Dermis microvascular lymphatic vessel endothelial cell (primary cell): Measurements from ENCODE around the gene MYO1H. TPM values are rescaled to one million over a fixed set of nuclear protein-coding genes. Genes with fewer than 3 reads are reported as not detected.
A peak's percentile ranks its signal among the peaks of the same experiment; 100 is the strongest.
"Not testable (repeated sequence)": the region's sequence is repeated elsewhere in the genome, so short reads cannot be mapped to it uniquely, and the experiment has no call there.

Source experiments
- DNase-seq, 2 donors: peaks; one replicate each; pipeline versions ENCODE4 v3.0.0 to v3.0.0-alpha.2; 2010; ENCODE audit warnings: low read depth in 2 of 2
- total RNA-seq: library from RNA; depleted of rRNA; stranded (reverse); fragments of >200 nt; gene quantifications from 2 replicates; pipeline ENCODE4 v1.2.1, GENCODE V29; 2014

MYO1H gene
- total RNA-seq, 1 donor from 2014 or later = not detected

- DNase-seq = not testable (repeated sequence)
Measured at GRCh38 chr12:109404841-109405240, 57.1 kb downstream of the MYO1H start.

GRCh38 chr12:109406147-109406546 lies 58.4 kb downstream of the MYO1H start:
- not testable (repeated sequence) for DNase-seq

GRCh38 chr12:109418848-109419480 lies 71.3 kb downstream of the MYO1H start:
- no peak for DNase-seq

GRCh38 chr12:109421355-109422087 lies 73.8 kb downstream of the MYO1H start:
- no peak for DNase-seq

GRCh38 chr12:109422251-109422650 lies 74.6 kb downstream of the MYO1H start:
- no peak for DNase-seq

GRCh38 chr12:109423392-109423791 lies 75.7 kb downstream of the MYO1H start:
- DNase-seq = no peak

- DNase-seq = peak; percentile 75 to 86
Measured at GRCh38 chr12:109428037-109428629, 80.4 kb downstream of the MYO1H start.

GRCh38 chr12:109428804-109429203 lies 81.1 kb downstream of the MYO1H start:
- not testable (repeated sequence) for DNase-seq

- DNase-seq = no peak
Measured at GRCh38 chr12:109430244-109430643, 82.5 kb downstream of the MYO1H start.

GRCh38 chr12:109432431-109432830 lies 84.7 kb downstream of the MYO1H start:
- DNase-seq = no peak

GRCh38 chr12:109432842-109433304 lies 85.2 kb downstream of the MYO1H start:
- peak; percentile 71 to 91 for DNase-seq

- DNase-seq = no peak
Measured at GRCh38 chr12:109433618-109434017, 85.9 kb downstream of the MYO1H start.

GRCh38 chr12:109434582-109434981 lies 86.9 kb downstream of the MYO1H start:
- no peak for DNase-seq

- no peak for DNase-seq
Measured at GRCh38 chr12:109435428-109436187, 87.9 kb downstream of the MYO1H start.

- DNase-seq = no peak
Measured at GRCh38 chr12:109436188-109436560, 88.5 kb downstream of the MYO1H start.

GRCh38 chr12:109439181-109439580 lies 91.5 kb downstream of the MYO1H start:
- DNase-seq = no peak

GRCh38 chr12:109439951-109440350 lies 92.3 kb downstream of the MYO1H start:
- DNase-seq = not testable (repeated sequence)

GRCh38 chr12:109440851-109441490 lies 93.3 kb downstream of the MYO1H start:
- no peak for DNase-seq

GRCh38 chr12:109443794-109444193 lies 96.1 kb downstream of the MYO1H start:
- no peak for DNase-seq

- DNase-seq = no peak
Measured at GRCh38 chr12:109444259-109444658, 96.6 kb downstream of the MYO1H start.

GRCh38 chr12:109445191-109445609 lies 97.5 kb downstream of the MYO1H start:
- DNase-seq = no peak
